OCI-LY1 (cell line): ENCODE measurements around the gene CHD5.

Source experiments
- EZH2 ChIP-seq: fragments of 200-600 bp; sonication (generic), shearing (Covaris generic); IDR thresholded peaks from 2 replicates; pipeline ENCODE4 v1.8.0; 2017; ENCODE audit warnings: borderline replicate concordance, mixed run types, mild to moderate bottlenecking, antibody characterized with exemption, low read length, moderate library complexity, mixed read lengths
- TF ChIP-seq, protein P1 (sequence below): fragments of 200-600 bp; sonication (generic), shearing (Covaris generic); IDR thresholded peaks from 2 replicates; pipeline ENCODE4 v1.5.1; 2017; ENCODE audit warnings: mild to moderate bottlenecking, antibody characterized with exemption, low read length, moderate library complexity, mixed read lengths

DNA sequence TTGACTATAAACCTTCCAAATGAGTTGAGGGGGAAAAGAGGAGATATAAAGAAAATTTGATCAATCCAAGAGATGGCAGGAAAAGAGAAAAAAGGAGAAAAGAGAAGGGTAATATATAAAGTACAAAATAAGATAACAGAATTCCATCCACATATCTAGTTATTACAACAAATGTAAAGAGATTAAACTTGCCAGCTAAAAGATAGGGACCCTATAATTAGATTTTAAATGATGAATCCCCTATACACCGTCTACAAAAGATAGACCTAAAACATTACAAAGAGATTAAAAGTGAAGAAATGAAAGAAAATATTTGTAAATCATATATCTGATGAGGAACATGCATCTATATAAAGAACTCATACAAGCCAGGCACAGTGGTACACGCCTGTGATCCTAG lies 63.1 kb downstream of the CHD5 start:
- no peak for TF ChIP-seq EZH2
- TF ChIP-seq, protein P1, sequence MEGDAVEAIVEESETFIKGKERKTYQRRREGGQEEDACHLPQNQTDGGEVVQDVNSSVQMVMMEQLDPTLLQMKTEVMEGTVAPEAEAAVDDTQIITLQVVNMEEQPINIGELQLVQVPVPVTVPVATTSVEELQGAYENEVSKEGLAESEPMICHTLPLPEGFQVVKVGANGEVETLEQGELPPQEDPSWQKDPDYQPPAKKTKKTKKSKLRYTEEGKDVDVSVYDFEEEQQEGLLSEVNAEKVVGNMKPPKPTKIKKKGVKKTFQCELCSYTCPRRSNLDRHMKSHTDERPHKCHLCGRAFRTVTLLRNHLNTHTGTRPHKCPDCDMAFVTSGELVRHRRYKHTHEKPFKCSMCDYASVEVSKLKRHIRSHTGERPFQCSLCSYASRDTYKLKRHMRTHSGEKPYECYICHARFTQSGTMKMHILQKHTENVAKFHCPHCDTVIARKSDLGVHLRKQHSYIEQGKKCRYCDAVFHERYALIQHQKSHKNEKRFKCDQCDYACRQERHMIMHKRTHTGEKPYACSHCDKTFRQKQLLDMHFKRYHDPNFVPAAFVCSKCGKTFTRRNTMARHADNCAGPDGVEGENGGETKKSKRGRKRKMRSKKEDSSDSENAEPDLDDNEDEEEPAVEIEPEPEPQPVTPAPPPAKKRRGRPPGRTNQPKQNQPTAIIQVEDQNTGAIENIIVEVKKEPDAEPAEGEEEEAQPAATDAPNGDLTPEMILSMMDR: no peak
